Measurements from ENCODE around the gene ERF.

GRCh38 chr19:42275103-42275502 lies 20.2 kb upstream of the ERF start:
- TF ChIP-seq CTCF (IDR thresholded peaks at IDR 0.05; ENCODE audit: low read length) (no peak), EZH2 (IDR thresholded peaks at IDR 0.05; ENCODE audit: borderline replicate concordance, low read length) (no peak)
